ENCODE results near the gene CTSZ.
"Not testable (repeated sequence)": the region's sequence is repeated elsewhere in the genome, so short reads cannot be mapped to it uniquely, and the experiment has no call there.

The CTSZ gene

DNA sequence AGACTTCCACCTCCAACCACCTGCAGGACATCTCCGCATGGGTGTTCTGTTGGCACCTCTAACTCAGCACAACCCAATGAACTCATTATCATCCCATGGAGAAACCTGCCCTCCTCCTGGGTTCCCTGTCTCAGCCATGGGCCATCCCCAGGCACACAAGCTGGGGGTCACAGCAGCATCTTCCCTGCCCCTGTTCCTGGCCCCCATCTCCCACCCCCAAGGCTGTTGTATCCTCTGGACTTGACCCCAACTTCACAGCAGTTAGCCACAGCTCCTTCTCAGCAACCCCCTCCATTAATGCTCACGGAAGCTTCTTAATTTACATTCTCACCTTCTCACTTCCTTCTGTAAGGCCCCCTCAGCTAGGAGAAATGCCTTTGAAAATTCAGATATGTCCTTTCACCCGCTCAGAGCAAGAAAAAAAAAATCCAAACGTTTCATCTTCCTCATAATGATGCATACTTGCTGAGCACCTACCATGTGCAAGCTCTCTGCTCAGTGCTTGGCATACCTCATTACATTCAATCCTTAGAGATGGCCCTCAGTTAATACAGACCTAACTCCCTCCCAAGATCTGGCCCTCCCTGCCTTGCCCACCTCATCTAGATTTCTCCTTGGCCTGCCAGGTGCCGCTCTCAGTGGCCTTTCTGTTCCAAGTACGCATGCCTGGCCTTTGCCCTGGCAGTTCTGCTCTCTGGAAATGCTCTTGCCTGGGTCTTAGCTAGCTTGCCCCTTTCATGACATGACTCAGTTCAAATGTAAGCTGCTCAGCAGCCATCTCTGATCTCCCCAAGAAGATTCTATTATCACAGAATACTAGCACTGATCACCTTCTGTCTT lies 28.5 kb downstream of the CTSZ start:
- DNase-seq, result no peak

DNA sequence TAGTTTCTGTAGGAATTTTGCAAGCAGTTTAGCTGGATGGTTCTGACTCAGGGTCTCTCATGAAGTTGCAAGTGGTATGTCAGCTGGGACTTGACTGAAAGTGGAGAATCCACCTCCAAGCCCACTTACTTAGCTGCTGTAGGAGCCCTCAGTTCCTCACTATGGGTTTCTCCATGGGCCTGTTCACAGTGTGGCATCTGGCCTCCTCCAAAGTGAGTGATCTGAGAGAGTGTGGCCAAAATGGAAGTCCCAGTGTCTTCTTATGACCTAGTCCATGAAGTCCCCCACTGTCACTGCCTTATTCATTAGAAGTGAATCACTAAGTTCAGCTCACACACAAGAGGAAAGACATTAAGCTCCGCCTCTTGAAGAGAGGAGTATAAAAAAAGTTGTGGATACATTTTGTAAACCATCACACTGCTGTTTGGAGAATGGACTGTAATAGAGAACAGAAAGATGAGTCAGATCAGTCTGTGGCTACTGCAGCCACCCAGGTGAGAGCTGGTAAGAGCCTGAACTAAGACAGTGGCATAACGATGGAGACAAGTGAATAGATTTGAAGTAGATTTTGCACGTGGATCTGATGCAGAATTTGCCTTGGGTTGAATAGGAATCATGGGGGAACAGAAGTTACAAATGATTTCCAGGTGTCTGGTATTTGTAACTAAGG lies 30.9 kb downstream of the CTSZ start:
- DNase-seq, result no peak

DNA sequence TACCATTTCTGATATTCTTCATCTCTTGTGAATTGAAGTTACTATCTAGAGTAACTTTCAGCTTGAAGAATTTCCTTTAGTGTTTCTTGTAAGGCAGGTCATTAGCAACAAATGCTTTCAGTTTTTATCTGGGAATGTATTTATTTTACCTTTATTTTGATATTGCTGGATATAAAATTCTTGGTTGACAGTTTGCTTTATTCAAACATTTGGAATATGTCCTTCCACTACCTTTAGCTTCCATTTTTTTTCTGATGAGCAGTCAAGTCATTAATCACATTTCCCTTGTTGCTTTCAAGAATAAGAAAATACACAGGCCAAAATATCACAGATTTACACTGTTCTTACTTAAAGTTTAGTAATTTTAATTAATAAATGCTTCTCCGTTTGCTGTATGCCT lies 31.7 kb downstream of the CTSZ start:
- no peak for DNase-seq

DNA sequence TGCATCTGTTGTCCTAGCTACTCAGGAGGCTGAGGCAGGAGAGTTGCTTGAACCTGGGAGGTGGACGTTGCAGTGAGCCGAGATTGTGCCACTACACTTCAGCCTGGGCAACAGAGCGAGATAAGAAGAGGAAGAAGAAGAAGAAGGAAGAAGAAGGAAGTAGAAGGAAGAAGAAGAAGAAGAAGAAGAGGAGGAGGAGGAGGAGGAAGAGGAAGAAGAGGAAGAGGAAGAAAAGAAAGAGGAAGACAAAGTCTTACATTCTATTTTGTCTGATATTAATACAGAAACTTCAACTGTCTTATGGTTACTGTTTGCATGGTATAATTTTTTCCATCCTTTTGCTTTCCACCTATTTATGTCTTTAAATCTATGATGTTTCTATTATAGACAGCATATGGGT lies 33.2 kb downstream of the CTSZ start:
- DNase-seq, result no peak

- DNase-seq, result no peak
These were observed 33.9 kb downstream of the CTSZ start for GRCh38 chr20:58973179-58973578.

DNA sequence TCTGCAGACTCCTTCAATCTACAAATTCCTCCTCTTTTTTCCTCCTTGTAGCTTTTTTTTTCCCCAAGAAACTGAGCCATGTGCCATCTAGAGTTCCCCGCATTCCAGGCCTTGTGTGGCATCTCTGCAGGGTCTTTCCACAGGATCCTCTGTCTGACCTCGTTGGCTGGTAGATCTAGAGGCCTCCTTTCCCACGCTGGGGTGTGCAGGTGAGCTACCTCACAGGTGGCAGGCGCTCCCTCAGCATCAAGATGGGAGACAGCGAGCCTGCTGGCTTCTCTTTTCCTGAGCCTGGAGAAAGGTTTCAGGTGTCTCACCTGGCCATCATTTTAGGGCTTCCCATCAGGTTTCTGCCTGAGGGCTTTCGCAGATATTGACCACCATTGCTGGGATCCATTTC lies 35.6 kb downstream of the CTSZ start:
- no peak for DNase-seq

DNA sequence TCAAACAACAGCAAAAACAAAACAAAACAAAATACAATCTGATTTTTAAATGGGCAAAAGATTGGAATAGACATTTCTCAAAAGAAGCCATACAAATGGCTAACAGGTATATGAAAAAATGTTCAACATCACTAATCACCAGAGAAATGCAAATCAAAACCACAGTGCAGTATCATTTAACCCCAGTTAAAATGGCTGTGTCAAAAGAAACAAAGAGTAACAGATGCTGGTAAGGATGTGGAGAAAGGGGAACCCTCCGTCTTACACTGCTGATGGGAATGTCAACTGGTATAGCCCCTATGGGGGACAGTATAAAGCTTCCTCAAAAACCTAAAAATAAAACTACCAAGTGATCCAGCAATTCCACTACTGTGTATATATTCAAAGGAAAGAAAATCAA lies 36.9 kb downstream of the CTSZ start:
- DNase-seq, result no peak

DNA sequence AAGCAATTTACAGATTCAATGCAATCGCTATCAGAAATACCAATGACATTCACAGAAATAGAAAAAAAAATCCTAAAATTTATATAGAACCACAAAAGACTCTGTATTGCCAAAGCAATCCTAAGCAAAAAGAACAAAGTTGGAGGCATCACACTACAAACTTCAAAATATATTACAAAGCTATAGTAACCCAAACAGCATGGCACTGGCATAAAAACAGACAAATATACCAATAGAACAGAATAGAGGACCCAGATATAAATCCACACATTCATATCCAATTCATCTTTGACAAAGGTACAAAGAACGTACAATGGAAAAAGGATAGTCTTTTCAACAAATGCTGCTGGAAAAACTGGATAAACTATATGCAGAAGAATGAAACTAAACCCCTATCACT lies 37.6 kb downstream of the CTSZ start:
- DNase-seq, result no peak

- DNase-seq, result no peak
These were observed 39.2 kb downstream of the CTSZ start for GRCh38 chr20:58967652-58968429.

GRCh38 chr20:58965270-58966064 lies 41.6 kb downstream of the CTSZ start:
- no peak for DNase-seq

DNA sequence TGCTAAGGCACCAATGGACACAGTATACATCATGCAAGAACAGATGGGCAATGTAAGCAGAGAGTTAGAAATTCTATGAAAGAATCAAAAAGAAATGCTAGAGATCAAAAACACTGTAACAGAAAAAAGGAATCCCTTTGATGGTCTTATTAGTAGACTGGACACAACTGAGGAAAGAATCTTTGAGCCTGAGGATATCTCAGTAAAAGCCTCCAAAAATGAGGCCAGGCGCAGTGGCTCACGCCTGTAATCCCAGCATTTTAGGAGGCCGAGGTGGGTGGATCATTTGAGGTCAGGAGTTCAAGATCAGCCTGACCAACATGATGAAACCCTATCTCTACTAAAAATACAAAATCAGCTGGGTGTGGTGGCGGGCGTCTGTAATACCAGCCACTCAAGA lies 43.1 kb downstream of the CTSZ start:
- DNase-seq, result not testable (repeated sequence)

DNA sequence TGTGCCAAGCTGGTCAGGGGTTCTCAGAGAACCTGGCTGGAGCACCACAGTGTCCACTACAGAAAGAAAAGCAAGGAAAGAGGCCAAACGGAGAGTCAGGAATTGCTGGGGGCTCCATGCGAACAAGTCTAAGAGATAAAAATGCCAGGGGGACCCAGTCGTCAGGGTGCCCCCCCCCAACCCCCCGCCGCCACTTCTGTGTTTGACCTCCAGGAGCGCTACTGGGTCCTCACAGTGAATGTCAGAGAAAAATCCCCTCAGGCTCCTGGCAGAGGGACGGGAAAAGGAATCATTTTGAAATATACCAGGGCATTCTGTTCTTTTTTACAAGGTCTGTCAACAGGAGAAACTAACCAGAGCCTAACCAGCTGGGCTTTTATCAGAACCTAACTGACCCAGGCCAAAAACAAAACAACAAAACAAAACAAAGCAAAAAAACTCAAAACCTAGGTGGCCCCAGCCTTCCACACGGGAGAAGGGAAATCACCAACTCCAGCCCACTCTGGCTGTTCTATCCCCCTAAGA lies 43.9 kb downstream of the CTSZ start:
- no peak for DNase-seq

DNA sequence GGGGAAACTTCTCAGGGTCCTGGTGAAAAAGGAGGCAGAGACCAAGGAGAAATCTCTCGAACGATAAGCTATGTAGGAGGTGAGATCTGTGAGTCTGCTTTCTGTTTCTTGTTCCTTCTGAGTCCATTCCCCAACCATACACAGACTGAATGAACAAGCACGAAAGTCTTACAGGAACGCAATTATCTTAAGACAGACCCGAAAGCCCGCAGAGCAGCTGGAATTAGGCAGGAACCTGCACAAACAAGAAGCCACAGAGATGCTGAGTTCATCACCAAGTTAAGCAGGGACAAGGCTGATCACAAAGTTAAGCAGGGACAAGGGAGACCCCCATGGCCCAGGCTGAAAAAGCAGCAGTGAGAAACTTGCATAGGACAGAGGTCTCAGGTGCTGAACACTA lies 47.4 kb downstream of the CTSZ start:
- no peak for DNase-seq

DNA sequence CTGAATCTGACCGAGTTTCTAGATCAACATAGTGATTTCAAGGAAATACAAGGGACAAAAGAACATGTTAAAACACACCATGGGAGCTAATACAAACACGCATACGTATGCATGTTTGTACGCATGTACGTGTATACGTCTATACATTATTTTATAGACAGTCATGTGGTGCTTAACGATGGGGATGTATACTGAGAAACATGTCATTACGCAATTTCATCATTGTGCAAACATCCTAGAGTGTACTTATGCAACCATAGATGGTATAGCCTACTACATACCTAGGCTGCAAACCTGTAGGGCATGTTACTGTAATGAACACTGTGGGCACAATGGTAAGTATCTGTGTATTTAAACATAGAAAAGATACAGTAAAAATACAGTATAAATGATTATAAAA lies 51.0 kb downstream of the CTSZ start:
- no peak for DNase-seq

- DNase-seq, result no peak
These were observed 54.0 kb downstream of the CTSZ start for GRCh38 chr20:58953050-58953449.

DNA sequence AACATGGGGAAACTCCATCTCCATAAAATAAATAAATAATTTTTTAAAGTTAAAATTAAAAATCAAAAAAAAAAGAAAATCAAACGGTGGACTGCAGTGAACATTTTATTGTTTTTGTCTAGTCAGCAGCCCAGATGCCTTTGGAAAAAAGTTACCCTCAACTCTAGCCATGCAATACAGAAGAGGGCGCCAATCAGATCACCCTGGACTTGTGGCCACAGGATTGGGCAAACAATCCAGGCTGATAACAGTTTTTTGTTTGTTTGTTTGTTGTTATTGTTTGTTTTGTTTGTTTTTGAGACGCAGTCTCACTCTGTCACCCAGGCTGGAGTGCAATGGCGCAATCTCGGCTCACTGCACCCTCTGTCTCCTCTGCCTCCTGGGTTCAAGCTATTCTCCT lies 56.5 kb downstream of the CTSZ start:
- no peak for DNase-seq

GRCh38 chr20:58947797-58948388 lies 59.2 kb downstream of the CTSZ start:
- DNase-seq, result not testable (repeated sequence)

DNA sequence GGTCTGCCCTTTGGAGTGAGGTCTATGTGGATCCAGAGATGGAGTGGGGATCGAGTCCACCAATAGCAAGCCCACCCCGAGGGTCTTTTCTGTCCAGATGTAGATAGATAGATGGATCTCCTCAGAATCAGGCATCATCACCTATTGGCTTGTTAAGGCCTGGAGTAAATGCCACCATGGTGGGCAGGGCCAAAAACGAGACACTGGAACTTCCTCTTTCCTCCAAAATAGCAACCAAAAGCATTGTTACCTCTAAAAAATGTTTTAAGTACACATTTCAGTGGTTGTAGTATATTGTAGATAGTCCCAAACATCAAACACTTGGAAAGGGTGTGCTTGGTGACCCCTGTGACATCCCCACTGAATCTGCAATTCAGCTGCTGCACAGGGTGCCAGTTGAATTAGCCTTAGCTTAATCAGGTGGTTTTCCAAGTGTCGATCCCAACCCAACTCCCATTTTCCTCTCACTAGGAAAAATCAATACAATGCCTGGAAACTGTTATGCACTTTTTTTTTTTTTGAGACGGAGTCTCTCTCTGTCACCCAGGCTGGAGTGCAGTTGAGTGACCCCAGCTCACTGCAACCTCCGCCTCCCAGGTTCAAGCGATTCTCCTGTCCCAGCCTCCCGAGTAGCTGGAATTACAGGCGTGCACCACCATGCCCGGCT lies 61.0 kb downstream of the CTSZ start:
- no peak for DNase-seq
